ENCODE results near the gene TMEM117.
"Not testable (repeated sequence)": the region's sequence is repeated elsewhere in the genome, so short reads cannot be mapped to it uniquely, and the experiment has no call there.

TMEM117 gene

DNA sequence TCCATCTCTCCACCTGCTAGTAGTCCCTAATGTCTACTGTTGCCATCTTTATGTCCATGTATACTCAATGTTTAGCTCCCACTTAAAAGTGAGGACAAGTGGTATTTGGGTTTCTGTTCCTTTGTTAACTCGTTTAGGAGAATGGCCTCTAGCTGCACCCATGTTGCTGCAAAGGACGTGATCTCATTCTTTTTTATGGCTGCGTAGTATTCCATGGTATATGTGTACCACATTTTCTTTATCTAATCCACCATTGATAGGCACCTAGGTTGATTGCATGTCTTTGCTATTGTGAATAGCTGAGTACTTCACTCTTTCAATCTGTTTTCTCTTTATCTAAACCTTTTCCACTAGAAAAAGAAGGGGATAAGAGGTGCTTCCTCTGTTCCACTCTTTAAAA is 130.0 kb downstream of the TMEM117 start:
- DNase-seq = no peak

GRCh38 chr12:43968736-43969135 is 132.9 kb downstream of the TMEM117 start:
- no peak for DNase-seq

- no peak for DNase-seq
These were observed 134.0 kb downstream of the TMEM117 start for GRCh38 chr12:43969882-43970281.

- no peak for DNase-seq
These were observed 137.5 kb downstream of the TMEM117 start for GRCh38 chr12:43973385-43973784.

GRCh38 chr12:43973993-43974392 is 138.1 kb downstream of the TMEM117 start:
- DNase-seq = no peak

DNA sequence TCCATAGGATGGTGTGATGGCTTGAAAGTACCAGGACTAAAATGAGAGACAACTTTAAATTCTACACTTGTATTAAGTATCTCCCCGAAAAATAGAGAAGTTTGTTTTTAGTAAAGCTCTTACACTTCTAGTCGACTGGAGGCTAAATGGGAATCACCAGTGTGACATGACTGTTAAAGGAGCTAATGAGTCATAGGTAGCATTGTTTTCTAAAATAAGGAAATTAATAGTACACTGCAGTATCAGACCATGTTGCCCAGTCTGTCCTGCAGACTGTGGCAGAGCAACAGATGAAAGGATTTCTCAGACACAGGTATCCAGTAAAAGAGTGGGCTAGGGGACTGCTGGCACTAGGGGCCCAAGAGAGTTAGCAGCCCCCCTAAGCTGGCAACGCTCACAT is 140.1 kb downstream of the TMEM117 start:
- DNase-seq = no peak

DNA sequence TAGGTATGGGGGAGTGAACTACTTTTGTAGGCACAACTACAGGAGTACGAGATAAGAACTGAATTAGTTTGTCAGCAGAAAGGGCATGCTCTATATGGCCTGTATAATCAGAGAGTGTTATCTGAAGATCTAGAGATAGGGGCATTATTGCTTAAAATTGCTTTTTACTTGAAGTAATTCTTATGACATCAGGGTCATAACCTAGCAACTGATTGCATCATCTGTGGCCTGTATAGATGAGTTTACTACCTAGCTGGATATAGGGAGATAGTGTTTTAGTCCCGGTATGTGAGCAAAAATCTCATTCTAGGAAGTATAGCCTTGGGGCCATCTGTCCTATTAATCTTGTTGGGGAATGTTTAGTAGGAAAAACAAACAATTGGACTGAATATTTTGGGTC is 142.7 kb downstream of the TMEM117 start:
- DNase-seq = no peak

DNA sequence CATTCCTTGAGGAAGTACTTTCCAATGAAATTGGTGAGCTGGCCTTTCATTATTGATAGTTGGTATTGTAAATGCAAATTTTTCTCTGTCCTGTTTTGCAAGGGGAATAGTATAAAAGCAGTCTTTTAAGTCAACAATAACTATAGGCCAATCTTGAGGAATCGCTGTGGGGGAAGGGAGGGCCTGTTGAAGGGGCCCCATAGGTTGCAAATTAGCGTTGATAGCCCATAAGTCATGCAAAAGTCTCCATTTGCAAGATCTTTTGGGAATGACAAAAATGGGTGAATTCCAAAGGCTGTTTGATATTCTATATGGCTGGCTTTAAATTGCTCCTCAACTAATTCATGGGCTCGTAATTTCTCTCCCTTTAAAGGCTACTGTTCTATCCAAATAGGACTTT is 143.6 kb downstream of the TMEM117 start:
- no peak for DNase-seq

GRCh38 chr12:43980627-43981191 is 144.8 kb downstream of the TMEM117 start:
- no peak for DNase-seq

DNA sequence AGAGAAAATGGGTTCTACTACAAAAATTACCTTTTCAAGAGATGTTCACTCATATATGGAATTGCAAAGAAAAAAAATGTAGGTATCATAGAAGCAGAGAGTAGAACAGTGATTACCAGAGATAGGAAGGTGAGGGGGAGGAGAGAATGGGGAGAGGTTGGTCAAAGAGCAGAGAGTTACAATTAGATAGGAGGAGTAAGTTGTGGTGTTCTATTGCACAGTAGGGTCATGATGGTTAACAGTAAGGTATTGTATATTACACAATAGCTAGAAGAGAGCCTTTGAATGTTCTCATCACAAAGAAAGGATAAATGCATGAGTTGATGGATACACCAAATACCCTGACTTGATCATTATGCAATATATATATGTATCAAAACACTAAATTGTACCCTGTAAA is 145.8 kb downstream of the TMEM117 start:
- no peak for DNase-seq

DNA sequence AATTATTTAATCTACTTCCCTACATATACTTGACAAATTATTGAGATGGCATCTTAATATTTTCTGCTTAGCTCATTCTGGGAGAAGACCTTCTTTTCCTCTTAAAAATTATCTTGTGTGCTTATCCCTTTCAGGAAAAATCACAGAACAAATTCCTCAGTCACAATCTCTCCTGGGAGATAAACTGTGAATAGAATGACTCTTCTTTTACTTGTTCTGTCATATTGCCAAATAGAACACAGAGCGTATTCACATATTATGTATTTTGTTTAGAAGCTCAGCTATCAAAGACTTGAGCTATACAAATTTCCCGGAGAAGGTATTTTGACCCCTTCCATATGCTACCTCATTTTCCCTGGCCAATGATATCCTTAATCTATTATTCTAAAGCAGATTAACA is 146.7 kb downstream of the TMEM117 start:
- no peak for DNase-seq

- no peak for DNase-seq
These were observed 153.1 kb downstream of the TMEM117 start for GRCh38 chr12:43988838-43989560.

- no peak for DNase-seq
These were observed 157.0 kb downstream of the TMEM117 start for GRCh38 chr12:43992856-43993255.

DNA sequence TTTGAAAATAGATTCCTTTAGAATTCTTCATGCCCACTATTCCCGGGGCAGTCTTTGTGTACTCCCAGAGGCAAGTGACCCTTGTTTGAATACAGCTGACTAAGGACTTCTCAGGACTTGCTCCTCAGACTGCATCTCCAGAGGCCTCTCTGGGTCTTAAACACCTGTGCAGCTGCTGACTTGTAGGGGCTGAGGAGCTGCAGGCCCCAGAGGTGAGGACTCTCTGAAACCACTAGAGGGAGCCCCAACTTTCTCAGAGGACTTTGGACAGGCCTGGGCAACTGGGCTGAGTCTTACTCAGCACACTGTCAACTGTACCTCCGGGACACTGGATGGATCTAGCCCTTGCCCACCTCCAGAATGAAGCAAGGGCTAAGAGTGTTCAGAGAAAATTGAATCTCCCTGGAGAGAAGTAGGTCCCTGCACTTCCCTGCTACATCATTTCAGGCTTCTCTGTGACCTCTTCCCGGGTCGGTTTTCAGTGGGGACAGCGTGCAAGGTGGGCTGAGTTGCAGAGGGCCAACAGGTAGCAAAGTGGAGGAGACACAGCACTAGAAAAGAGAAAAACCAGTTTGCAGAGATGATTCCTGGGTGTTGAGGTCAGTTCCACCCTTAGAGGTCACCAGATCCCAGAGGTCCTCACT is 164.6 kb downstream of the TMEM117 start:
- peak in 1 of 2 donors; percentile 19 for DNase-seq

DNA sequence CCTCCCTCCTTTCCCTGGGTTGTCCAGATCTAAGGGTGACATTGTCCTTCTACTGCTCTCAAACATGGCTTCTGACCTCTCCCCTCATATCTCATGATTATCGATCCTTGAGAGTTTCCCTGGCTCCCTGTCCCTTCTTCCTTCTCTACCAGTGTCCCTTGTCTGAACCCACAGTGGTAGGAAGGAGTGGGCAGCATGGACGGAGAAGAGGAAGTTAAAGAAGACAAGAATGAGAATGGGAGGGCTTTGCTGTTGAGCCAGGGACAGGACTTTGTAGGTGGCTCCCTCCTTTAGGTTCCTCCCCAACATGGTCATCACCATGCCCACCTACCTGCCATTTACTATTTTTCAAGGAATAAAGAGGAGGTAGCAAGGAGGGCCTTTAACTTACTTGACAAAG is 166.7 kb downstream of the TMEM117 start:
- no peak for DNase-seq

GRCh38 chr12:44003721-44004120 is 167.8 kb downstream of the TMEM117 start:
- DNase-seq = no peak

- peak in 1 of 2 donors; percentile 57 for DNase-seq
These were observed 179.6 kb downstream of the TMEM117 start for GRCh38 chr12:44015333-44015941.

- no peak for DNase-seq
These were observed 181.3 kb downstream of the TMEM117 start for GRCh38 chr12:44017216-44017615.

- no peak for DNase-seq
These were observed 183.2 kb downstream of the TMEM117 start for GRCh38 chr12:44019118-44019517.

- DNase-seq = no peak
These were observed 184.7 kb downstream of the TMEM117 start for GRCh38 chr12:44020555-44020954.

- DNase-seq = no peak
These were observed 185.6 kb downstream of the TMEM117 start for GRCh38 chr12:44021471-44021971.

- DNase-seq = no peak
These were observed 189.6 kb downstream of the TMEM117 start for GRCh38 chr12:44025499-44025898.

DNA sequence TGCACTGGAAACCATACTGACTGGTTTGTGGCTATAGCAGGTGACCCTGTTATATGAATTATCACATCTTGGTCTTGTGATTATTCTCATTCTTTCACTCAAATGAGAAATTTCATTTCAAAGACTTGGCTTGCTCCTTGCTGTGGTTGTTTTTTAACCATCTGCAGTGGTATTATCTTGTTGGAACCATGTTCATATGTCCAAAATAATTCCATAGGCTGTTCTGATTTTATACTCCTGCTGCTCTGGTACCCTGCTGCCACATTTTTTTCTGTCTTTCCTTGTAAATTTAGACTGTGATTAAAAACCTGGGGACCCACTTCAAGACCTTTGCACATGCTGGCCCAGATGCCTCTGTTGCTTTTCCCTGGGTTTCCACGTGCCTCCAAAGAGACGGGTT is 190.2 kb downstream of the TMEM117 start:
- DNase-seq = no peak

DNA sequence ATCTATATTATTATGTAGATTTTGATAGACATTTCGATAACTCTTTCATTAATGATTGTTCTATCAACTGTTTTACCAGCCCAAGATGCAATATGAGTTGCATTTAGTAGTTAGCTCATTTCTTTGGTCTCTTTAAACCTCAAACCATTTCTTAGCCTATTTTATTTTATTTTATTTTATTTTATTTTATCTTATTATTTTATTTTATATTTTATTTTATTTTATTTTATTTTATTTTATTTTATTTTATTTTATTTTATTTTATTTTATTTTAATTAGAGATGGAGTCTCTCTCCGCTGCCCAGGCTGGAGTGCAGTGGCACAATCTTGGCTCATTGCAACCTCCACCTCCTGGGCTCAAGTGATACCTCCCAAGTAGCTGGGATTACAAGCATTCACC is 191.0 kb downstream of the TMEM117 start:
- not testable (repeated sequence) for DNase-seq
